GM21526 (cell line): ENCODE data around the gene CAMK2G.
"Not testable (repeated sequence)": the region's sequence is repeated elsewhere in the genome, so short reads cannot be mapped to it uniquely, and the experiment has no call there.

Experiments used
- ATAC-seq: cut with Tn5 transposase; IDR thresholded peaks from one replicate; pipeline ENCODE4 v1.9.1; 2021; ENCODE audit warnings: moderate library complexity; ENCODE audit not compliant: unreplicated experiment, low FRiP score

Gene CAMK2G

DNA sequence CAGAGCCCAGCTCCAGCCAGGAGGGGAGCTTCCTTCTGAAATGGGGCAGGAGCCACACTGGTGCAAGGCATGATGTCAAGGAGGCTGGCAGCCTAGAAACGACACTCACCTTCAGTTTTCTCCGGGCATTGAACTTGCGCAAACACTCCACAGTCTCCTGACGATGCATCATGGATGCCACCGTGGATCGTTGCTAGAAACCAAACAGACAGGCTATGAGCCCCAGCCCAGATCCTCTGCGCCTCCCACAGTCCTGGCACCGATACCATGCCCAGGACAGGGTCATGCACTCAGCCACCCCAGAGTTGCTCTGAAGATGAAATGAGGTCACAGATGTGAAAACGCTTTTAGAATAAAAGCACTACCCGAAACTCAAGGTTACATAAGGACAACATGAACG is 32.0 kb downstream of the CAMK2G start:
- no peak for ATAC-seq

DNA sequence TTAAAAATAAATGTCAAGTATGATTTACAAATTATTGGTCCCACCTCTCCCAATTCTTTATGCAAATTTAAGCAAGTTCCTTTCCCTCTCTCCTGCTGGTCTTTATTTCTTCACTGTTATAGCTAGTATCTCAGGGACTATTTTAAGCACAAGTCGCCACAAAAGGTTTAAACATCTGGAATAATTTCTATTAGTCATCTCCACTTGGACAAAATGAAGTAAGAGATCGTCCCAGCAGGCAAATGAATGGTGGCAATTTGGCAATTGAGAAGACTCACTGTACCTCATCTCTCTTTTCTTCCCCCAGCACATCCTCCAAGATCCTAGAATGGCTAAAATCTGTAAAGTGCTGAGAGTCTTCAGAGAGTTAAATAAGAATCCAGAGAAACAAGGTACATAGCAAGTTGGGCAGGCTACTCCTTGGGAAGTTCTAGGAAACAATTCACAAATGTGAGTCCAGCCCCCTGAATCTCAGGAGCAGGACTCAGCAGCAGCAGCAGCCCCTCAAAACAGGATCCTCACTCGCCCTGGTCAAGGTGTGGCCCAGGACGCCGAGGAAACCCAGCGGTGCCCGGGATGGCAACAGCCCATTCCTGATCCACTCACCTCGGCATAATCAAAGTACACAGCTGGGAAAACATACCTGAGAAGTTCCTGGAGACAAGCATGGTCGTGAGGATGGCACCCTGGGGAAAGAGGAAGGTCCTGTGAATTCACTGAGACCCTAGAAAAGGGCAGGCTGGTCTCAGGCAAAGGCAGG is 32.6 kb downstream of the CAMK2G start:
- ATAC-seq: no peak

DNA sequence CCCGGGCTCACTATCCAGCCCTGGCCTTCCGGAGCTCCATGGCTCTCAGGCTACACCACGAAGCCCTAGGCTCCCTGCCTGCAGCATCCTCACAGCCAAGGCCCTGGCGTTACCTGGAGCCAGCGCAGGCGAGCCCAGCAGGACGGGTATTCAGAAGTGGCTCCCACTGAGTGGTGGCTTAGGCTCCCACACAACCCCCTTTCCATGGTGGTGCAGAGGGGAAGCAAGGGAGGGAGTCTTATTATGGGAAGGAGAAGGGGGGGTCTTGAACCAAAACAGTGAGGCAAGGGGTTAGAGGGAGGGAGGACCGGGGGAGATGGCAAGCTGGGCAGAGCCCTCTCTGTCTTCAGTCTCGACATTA is 33.3 kb downstream of the CAMK2G start:
- no peak for ATAC-seq

DNA sequence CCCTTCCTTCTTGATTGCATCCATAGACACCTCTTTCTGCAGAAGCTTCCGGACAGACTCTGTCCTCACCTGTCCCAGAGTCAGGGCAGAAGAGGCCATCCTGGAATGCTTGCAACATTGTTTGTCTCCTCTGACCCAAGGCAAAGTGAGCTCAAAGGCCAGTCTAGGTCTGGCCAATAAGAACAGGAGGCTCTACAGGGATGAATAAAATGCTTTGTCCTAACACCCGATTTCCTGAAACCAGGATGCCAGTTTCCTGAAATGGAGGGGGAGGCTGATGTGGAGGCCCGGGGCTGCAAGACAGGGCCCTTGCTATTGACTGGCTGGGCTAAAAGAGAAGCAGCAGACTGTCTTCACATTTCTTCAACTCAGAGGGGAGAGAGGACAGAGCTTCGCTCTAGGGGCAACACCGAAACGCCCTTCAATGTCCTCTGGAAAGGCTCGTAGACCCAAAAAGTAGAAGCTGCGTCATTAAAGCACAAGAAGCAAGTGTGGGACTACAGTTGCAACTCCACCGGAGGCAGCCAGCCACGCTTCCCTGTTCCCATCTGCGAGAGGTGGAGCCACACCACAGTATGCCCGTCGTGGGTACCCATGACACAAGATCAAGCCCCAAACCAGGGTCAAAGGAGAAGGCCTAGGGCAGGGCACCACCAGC is 33.8 kb downstream of the CAMK2G start:
- ATAC-seq: no peak

DNA sequence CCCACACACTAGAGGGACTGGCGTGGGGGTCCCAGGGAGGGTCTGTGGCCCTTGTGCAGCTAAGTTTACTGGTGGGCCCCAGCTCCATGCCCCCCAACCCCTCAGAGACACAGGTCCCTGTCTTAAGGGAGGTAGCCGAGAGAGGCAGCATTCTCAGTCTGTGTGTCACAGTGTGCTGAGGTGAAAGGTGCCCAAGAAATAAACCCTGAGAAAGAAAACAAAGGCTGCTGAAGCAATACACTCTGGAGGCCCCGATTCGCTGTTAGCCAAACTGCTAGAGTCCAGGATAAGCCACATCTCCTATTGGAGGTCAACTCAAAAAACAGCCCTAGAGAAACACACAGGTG is 34.3 kb downstream of the CAMK2G start:
- no peak for ATAC-seq

DNA sequence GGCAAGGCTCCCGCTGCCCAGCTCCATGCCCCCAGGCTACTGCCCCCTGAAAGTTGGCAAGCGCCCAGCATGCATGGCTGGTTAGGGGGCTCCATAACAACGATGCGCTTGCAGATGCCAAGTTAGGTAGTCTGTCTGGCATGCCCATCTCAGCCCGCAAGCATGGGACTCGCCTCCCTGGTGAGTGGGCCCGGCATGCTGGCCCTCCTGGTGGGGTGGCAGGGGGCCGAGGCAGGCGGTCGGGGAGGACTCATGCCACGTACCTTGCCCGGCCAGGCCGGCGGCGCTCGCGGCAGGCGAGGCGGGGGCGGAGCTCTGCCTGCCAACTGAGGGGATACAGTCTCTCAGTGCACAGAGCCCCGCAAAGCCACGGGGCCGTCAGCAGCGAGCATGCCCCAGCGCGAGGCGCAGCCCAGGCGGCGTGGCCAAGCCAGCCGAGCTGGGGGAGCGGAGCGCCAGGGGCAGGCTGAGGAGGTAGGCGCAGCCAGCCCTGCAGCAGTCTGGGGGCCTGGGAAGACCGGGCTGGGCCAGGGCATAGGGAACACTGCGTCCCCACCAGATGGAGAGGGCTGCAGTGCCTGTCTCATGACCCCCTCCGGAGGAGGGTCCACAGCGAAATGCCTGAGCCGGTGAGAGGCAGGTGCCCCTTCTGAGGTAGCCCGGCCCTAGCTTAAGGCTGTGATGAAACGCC is 34.9 kb downstream of the CAMK2G start:
- ATAC-seq: no peak

DNA sequence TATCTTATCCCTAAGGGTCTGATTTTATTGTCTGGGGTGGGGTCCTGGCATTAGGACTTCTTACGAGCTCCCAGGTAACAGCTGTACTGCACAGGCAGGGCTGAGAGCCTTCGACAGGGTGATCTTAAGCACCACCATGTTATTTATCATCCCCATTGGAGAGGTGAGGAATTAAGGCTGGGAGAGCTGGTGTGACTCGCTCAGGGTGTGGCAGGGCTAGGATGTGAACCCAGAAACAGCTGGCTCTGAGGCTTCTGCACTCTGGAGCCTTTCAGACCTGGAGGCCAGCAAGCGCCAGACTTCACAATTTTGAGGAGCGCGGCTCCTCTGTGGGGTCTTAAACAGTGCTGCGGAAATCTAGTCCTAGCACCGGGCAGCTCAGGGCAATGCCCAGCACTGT is 35.5 kb downstream of the CAMK2G start:
- no peak for ATAC-seq

DNA sequence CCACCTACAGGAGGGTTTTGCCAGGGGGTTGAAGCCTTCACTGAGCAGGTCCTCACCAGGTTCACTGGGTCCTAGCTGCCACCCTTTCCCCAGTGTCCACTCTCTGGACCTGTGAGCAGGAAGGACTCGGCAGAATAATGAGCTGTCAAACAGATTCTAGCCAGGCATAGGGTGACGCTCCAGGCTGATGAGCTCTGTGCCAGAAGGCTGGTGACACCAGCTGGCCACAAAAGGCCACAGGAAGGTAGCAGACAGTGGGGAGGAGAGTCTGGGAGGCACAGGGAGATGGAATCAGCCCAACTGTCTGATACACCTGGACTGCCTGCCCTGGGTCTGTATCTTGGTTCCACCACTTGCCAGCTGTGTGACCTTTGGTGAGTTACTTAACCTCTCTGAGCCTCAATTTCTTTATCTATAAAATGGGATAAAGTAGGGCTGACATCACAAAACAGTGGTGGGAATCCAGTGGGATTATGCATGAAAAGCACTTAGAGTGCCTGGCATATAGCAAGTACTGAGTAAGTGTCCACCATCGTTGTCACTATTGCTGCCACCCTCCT is 36.3 kb downstream of the CAMK2G start:
- no peak for ATAC-seq

DNA sequence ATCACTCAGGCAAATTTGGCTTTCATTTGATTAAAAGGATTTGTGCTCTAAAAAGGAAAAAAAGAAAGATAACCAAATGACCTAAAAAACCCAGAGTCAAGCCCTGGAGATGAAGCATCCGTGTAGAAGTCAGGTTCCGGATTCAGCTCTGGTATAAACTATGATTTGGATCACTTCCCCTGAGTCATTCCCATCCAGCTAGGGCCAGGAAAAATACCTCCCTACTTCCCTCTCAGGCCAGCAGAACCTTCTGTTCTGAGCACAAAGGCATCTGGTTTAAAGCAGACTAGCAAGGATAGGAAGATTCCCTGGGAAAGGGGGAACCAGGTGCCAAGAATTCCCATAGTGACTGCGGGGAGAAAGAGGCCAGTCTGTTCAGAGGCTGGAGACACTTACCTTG is 37.3 kb downstream of the CAMK2G start:
- no peak for ATAC-seq

DNA sequence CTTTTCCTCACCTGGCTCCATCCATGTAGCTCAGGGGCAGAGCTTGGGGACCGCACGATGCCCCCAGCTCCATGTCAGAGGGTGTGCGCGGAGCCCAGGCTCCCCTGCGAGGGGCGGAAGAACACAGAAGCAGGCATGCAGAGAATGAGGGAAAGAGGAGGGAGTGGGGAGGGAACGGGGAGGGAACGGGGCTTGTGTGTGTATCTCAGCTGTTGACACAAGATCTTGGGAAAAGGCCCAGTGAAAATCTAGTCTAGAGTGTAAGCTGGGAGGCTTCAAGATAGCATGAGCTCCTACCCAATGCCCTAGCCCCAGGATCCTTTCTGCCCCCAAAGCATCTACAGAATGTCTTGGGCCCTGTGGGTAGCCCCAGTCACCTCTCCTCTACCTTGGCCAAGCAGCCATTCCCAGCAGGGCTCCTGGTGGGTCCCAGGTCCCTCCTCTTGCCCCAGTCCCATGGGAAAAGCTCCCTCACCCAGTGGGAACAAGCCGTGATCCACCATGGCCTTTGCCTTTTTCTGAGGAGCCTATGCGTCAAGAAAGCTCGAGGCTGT is 37.9 kb downstream of the CAMK2G start:
- ATAC-seq: no peak

DNA sequence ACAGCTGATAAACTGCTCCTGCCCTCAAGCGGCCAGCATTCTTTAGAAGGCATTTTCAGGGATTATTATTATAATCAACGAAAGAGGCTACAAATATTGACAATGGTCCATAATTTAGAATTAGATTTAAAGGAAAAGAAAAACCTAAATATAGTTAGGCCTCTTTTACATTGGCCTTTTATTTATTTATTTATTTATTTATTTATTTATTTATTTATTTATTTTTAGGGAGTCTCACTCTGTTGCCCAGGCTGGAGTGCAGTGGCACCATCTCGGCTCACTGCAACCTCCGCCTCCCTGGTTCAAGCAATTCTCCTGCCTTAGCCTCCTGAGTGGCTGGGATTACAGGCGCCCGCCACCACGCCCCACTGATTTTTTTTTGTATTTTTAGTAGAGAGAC is 45.3 kb downstream of the CAMK2G start:
- not testable (repeated sequence) for ATAC-seq

DNA sequence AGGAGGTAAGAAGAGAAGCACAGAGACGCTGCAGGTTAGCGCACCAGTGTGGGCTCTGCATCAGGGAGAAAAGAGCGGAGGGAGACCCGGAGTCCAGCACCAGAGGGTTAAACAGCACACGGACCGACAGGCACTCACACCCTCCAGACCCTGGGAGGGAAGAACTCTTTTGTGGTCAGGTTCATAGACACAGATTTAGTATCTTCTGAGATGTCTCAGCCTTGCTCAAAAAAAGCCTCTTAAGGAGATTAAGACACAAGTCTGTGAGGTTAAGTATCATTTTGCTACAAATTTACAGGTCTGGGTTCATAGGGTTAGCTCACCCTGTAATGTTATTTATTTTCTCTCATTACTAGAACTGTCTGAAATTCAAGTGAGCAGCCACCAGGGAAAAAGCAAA is 46.2 kb downstream of the CAMK2G start:
- no peak for ATAC-seq

DNA sequence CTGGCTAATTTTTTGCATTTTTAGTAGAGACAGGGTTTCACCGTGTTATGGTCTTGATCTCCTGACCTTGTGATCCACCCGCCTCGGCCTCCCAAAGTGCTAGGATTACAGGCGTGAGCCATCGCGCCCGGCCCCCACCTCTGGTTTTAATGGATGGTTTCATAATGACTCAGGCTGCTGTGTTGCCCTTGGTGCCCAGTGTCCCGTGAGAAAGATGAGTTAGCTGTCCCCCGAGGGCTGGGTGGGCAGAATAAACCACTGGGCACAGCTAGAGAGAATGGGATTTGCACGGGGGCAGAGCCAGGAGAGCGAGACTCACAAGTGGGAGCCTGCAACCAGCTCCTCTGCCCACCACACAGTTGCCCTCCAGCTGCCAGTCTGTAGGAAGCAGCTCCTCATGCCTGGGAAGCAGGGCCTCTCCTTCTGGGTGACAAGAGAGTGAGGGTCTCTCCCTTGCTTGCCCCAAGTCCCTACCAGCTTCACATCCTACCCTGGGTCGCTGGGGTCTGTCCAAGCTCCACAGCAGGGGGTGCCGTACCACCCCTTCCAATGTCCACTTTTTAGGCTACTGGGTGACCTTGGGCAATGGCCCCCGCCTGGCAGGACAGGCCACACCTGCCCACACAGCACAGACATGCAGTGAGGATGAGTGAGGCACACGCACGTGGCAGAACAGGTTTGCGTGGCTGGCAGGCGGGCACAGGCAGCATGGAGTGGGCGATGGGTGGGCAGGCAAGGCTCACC is 46.8 kb downstream of the CAMK2G start:
- no peak for ATAC-seq

DNA sequence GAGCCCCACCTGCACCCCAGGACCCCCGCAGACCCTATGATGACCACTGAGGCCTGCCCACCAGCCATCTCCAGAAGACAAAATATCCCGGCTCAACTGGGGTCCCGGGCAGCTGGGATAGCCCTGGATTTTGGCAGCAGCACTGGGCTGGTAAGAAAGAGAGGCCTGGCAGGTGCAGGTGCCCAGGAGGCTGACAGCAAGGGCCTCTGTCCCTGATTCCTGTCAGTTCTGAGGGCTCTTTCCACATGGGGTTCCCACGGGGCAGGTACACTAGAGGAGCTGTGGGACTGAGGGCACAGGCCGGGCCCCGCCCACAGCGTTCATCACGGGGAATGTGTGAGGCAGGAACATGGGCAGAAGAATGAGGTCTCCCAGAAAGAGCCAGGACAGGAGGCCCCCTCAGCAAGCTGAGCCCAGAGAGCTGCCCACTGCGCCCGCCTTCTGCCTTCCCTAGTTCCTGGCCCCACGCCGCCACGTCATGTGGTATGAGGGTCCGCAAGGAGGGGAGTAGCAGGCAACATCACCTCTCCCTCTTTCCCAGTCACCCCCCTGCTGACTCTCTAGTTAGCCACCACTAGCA is 50.1 kb downstream of the CAMK2G start:
- ATAC-seq: no peak

DNA sequence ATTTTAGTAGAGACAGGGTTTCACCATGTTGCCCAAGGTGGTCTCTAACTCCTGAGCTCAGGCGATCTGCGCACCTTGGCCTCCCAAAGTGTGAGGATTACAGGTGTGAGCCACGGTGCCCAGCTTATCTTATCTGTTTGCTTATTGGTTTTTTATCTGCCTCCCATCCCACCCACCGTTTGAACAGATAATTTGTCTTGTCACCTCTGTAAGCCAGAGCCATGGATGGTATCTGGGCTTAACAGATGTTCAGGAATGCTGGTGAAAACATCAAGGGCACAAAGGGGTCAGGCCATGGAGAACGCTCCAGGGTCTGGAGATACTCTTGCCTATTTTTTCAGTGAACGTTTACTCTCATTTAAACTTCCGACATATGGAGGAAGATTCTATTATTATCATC is 51.0 kb downstream of the CAMK2G start:
- ATAC-seq: no peak

DNA sequence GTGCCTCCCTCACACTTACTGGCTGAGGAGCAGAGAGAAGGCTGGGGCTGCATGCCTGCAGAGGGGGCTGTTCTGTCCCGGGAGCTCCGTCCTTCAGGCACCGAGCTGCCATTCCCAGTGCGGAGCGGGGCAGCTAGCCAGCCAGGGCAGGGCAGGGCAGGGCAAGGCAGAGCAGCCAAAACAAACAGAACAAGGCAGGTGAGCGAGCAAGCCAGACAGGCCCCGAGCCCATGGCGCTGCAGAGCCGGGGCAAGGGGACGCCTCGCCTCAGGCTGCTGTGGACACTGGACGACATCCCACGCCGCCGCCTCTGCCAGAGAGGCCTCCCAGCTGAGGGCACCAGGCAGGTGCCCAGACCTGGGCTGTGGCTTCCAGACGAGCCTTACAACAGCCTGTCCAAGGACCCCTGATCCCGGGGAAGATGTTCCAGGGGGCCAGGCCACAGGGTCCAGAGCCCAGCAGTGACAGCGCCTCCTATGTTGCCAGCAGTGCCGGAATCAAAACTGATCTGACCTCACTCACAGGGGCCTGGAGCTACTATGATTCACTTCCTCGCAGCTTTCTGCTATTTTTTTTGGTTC is 54.8 kb downstream of the CAMK2G start:
- ATAC-seq: no peak

DNA sequence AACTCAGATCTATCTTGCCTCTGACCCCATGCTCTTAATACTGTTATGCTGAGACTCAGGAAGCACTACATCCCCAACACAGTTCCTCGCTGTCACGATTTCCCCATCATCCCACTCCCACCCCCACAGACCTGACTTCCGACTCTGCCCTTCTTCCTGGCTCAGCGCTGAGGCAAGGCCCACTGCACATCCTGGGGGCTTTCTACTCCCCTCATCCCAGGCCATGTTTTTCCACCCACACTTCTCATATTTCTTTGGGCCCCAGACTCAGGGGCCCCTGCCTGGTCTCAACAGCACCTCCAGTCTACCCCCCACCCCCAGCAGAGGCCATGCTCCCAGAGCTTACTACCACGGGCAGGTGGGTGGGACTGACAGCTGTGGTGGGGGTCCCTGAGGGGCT is 55.3 kb downstream of the CAMK2G start:
- ATAC-seq: no peak

DNA sequence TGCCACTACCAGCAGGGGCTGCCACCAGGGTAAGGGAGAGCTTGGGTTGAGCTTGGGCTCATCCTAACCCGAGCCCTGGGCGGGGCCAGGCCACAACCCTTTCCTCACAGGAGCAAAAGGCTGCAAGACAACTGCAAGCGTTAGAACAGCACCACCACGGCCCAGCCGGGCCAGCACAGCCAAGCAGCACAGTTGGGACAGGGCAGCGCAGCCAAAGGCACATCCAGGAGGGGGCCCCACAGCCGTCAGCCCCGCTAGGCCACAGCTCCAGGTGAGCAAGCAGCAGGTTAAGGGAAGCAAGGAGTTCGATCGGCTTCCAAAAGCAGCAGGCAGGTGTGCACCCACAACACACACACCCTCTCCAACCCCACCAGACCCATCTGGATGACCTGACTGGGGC is 56.0 kb downstream of the CAMK2G start:
- no peak for ATAC-seq

DNA sequence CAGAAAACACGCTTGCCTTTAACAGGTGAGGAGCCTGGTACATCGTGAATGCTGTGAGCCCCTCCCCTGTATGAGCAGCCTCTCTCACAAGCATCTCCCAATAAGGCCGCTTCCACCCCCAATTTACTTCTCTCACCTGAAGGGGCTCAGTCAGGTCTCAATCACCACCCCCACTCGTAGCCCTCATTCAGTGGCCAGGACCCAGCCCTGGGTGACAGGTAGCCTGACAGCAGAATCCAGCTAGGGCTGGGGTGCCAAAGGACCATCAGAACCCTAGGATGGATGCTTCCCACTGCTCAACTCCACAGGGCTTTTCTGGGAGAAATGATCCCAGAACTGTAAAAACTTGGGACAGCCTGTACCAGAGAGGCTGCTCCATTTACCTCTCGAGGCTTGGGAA is 56.5 kb downstream of the CAMK2G start:
- ATAC-seq: no peak
